GM21737 (cell line): ENCODE measurements around the gene NOXRED1.

Experiments
- ATAC-seq: cut with Tn5 transposase; IDR thresholded peaks from one replicate; pipeline ENCODE4 v1.9.1; 2021; ENCODE audit warnings: mild to moderate bottlenecking, moderate library complexity; ENCODE audit not compliant: unreplicated experiment

The NOXRED1 gene

DNA sequence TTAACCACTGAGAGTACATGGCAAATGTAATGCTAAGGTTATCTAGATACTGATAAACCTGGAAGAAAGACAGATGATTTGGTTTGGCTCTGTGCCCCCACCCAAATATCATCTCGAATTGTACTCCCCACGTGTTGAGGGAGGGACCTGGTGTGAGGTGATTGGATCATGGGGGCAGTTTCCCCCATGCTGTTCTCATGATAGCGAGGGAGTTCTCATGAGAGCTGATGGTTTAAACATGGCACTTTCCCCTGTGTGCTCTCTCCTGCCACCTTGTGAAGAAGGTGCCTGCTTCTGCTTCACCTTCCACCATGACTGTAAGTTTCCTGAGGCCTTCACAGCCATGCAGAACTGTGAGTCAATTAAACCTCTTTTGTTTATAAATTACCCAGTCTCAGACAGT, 14.2 kb downstream of the NOXRED1 start:
- ATAC-seq, result no peak

DNA sequence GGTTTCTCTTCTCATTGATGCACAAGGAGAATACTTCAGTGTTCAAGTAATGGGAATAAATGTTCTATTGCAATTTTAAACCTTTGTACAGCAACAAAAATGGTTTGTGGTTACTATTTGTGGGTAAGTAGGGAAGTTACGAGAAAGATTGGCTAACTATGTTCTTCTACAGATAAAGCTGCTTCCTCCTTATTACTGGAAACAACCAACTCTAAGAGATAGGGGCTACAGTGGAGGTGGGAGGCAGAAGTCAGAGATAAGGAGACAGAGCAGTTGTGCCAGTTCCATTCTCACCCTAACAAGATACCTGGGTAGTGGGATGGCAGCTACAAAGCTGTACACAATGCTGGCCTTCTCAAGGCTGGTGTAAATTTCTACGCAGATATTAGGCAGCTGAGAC, 16.2 kb downstream of the NOXRED1 start:
- no peak for ATAC-seq

DNA sequence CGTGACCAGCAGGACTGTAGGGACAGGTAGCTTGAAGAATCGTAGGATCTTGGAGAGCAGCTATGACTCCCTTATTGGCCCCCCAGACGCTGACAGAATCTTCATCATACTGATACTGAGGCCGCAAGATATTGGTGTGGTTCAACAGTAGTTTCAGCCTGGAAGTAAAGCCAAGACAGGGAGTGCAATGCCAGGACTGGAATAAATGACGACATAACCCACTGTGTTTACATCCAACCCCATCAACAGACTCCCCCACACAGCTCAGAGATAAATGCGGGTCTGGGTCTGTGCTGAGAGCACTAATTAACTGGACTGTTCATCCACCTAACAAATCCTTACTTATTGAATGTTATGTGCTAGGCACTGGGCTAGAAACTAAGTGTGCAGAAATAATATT, 16.6 kb downstream of the NOXRED1 start:
- ATAC-seq, result no peak

DNA sequence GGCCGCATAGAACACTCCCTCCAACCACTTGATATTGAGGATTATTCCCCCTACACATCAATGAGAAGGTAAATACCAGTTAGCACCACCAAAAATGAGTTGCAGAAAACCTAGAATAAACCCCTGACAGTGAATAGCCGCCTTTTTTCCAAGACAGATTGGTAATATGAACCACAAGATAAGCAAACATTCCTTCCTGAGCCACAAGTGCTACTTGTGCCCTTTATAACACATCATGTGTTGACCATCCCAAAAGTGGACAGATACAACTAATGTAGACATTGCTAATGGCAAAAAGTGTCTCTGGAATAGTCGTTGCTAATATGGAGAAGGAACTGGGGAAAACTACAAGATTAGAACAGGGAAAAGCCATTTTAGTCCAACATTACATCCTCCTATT, 17.2 kb downstream of the NOXRED1 start:
- ATAC-seq, result no peak

DNA sequence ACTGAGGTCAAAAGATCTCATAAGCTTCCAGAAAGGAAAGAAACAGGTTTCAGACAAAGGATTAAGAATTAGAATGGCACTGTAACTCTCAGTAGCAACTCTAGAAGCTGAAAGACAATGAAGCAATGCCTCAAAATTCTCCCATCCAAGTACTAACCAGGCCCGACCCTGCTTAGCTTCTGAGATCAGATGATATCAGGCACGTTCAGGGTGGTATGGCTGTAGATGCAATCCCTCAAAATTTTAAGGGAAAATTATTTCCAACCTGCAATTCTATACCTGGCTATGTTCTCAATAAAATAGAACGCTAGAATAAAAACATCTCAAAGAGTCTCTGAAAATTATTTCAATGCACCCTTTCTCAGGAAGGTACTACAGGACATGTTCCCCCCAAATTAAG, 19.6 kb downstream of the NOXRED1 start:
- ATAC-seq, result no peak

DNA sequence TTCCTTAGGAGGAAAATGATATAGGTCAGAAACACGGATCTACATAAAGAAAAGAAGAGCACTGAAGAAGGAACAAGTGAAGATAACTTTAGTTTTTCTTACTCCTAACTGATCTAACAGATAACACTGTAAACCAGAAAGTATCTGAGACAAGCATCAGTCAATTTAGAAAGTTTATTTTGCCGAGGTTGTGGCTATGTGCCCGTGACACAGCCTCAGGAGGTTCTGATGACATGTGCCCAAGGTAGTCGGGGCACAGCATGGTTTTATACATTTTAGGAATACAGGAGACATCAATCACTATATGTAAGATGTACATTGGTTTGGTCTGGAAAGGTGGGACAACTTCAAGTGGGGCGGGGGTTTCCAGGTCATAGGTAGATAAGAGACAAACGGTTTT, 23.1 kb downstream of the NOXRED1 start:
- no peak for ATAC-seq

DNA sequence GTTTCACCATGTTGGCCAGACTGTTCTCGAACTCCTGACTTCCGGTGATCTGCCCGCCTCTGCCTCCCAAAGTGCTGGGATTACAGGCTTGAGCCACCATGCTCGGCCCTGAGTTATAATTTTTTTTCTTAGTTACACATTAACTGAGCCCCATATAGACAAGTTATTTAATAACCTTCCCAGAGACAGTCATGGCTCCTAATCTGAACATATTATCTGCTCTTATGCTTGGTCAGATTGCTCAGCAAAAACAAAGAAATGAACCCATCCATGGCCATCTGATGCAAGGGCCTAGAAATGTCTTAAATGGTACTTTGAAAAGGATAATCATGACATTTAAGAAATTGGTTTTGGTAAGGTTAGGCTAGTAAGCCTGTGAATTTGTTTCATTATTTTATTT, 33.1 kb downstream of the NOXRED1 start:
- ATAC-seq, result no peak

DNA sequence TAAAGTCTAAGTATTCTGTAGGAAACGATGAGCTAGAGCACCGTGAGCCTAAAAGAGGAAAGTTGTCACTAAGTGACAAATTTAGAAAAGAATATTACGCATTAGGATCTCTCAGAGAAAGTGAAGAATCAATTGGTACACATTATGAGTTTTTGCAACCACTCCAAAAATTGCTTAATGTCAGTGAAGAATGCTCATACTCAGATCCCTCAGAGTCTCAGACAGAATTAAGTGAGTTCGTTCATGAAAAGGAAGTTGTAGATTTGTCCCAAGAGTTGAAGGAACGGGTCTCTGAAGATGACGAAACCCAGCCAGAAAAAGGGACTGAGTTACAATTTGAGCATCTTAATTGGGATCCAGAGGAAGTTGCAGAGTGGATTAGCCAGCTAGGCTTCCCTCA, 44.6 kb downstream of the NOXRED1 start:
- ATAC-seq, result no peak

DNA sequence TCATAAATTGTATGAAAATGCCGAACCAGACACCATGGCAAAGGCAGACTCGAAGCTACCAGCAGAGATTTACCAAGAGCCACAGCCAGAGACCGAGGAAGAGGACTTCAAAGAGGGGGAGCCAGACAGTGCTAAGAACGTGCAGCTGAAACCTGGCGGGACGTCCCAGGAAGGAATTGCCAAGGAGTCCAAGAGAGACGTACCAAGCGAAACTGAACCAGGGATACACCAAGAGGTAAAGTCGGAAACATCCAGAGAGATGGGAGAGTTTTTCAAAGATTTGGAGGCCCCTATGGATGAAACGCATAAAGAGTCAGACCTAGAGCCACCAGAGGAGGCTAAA, 45.9 kb downstream of the NOXRED1 start:
- ATAC-seq, result no peak

DNA sequence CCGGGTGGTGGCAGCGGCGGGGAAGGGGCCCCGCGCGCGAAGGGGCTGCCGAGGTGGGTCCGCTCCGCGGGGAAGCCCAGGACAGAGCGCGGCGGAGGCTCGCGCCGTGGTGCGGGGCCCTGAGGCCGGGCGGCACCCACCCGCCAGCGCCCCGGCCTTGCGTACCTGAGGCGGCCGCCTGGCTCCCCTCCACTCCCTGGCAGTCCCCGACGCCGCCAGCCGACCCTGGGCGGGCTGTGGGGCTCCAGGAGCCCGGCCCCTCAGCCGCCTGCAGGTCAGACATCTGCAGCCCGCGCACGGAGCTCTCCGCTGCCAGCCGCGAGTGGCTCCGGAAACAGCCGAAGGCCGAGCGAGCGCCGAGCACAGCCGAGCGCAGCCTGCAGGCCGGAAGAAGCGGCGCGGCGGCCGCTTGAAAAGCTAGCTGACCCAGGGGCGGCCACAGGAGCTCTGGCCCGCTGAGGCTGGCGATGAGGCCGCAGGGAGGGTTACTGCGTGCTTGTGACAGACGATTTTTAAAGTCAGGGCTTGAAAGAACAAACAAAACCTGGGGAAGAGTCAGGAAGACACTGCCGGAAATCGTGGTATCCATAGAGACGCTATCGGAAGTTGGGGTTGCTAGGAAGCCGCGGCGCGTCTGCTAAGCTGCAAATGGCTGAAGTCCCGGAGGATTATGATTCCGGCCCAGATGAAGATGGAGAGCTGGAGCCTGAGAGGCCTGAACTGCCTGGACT, 46.4 kb downstream of the NOXRED1 start, which contains the start of the genes SAMD15 and TMED8:
Gene SAMD15 (plus strand): TSS at position 609 of the 731 bp plus-strand sequence. CDS start 40 bp downstream, at position 649.
Gene TMED8 (minus strand): TSS at position 324 of the 731 bp plus-strand sequence. CDS start 41 bp downstream, at position 283.
- ATAC-seq, result peak; percentile 75

DNA sequence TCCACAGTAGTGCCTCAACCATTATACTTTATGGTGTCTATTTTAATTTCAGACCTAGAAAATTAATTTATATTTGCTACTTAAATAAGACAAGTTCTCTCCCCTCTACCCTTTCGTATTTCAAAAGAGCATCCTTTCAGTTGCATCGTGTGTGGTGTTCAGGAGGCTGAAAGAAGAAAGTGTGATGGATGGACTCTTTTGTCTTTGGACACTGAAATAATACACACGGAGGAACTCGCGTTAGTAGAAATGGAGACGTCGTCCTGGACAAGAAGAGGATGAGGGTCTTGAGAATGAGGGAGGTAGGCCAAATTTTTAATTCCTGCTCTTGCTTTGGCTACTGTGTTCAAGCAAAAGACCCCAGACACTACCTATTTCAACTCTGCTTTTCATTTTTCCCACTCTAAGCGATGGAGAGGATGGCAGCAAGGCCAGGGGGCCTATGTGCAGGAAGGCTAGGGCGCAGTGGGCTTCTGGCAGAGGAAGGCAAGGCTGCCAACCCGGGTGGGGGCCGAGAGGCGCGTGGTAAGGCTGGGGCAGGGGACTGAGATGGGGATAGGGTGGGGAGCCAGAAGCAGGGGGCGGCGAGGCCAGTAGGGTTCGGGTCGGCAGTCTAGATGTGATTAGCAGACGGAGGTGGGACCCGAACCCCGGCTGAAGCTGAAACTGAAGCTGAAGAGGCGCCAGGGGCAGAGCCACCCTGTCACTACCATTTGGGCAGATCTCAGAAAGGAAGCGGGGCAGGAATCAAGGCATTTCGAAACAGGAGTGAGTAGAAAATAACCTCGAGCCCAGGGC, 47.2 kb downstream of the NOXRED1 start:
- peak; percentile 22 for ATAC-seq

DNA sequence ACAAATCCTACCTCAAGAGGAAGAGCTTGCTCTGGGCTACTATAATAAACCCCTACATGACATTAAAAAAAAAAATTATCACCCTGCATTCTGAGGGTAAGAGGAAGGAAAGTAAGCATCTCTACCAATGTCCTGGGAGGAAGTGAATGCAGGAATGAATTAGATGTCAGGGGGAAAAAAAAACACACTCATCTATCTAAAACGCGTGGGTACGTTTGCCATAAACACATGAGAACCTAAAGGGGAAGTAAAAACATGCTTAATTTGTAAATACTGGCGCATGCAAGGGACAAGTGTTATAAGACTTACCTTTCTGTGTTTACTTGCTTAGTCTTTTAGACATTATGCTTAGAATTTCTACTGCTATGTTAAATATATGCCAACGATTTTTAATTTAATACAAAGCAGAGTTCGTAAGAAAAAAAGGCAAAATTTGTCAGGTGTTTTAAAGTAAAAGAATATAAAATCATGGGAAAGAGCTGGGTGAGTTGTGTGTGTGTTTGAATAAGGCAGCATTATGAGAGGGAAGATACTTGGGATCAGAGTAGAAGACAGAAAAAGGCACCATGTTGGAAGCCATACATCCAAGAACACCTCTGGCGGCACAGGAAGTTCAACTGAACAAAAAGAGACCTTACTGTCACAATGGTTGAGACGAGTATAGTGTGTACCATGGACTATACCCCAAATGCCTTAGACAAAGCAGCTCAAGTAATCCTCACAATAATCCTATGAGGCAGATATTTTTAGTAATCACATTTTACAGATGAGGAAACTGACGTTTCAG, 48.0 kb downstream of the NOXRED1 start:
- no peak for ATAC-seq

DNA sequence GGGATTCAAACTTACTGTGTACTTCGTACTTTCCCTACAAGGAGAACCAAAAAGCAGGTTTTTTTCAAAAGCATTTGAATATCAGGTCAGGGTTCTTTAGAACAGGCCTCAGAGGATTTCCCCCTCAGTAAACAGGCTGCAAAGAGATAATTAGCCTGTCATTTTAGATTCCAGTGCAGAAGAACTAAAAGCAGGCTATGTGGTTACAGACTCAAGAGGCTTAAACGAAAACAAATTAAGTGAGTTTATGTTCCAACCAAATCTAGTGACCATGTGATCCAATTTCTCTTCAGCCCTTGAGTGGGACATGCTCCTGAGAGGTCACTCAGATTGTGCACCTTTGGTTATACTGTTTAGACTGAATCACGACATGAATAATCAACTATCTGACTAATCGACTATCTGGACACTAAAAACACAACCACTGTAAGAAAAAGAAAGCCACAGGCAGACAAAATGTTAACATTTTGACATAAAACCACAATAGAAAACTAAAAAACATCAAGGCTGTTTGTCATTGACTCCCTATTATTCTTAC, 51.0 kb downstream of the NOXRED1 start:
- ATAC-seq, result peak; percentile 45

DNA sequence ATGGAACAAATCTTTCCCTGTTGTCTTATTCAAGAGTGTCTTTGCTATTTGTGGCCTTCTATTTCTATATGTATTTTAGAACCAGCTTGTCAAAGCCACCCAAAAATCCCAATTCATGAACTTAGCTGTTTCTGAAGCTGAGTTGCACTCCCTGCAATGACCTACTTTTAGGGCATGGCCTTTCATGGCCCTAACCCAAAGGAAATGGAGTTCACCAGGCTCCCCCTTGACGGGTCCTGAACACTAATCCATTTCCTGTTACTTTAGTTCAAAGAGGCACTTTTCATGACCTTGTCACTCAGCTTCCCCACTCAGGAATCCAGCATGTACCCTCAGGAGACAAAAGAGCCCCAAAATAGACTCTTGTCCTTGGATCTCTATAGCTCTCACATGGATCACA, 54.0 kb downstream of the NOXRED1 start:
- no peak for ATAC-seq

DNA sequence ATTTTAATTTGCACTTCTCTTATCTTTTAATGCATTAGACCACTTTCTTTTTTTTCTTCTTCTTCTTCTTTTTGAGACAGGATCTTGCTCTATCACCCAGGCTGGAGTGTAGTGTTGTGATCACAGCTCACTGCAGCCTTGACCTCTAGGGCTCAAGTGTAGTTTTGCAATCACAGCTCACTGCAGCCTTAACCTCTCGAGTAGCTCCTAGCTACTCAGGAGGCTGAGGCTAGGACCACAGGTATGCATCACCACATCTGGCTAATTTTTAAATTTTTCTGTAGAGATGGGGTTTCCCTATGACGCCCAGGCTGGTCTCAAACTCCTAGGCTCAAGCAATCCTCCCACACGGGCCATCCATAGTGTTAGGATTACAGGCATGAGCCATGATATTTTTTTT, 59.2 kb downstream of the NOXRED1 start:
- no peak for ATAC-seq

DNA sequence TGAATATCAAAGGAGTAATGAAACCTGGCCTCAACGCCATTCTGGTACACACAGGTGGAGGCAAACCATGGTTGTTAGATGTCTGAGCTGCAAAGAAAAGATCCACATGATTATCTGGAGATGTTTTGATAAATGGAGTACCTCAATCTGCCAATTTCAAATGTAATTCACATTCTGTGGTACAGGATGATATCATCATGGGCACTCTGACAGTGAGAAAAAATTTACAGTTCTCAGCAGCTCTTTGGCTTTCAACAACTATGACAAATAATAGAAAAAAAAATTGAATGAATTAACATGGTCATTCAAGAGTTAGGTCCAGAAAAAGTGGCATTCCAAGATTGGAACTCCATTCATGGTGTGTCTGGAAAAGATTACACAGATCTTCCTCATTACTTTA, 63.7 kb downstream of the NOXRED1 start:
- no peak for ATAC-seq

DNA sequence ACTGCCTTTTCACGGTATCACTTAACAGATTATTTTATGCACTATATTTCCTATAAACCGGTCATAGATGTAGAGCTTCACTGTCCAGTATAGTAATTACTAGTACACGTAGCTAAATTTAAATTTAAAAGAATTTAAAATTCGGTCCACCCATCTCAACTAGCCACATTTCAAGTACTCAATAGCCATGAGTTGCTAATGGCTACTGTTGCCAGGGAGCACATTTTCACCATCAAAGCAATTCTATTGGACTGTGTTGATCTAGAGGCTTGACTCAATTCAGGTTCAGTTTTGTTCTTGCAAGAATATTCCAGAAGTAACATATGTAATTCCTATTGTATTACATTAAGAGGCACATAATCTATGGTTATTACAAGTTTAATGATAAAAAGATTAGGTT, 66.4 kb downstream of the NOXRED1 start:
- no peak for ATAC-seq

DNA sequence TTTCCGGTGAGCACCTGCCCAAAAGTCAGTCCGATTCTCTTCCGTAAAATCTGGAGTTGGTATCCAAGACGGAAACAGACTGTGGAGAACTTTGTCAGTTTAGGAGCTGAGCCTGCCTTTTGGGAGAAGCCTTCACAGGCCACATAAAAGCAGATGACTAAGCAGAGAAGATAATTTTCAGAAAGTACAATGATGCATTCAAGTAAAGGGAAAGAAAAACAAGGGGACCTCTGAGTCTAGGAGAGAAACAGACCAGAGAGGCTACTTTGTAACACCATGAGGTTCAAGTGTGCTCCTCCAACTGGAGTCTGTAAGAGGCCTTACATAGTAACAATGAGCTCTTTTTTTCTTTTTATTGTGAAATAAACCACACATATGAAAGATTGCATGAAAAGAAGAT, 67.5 kb downstream of the NOXRED1 start:
- no peak for ATAC-seq

DNA sequence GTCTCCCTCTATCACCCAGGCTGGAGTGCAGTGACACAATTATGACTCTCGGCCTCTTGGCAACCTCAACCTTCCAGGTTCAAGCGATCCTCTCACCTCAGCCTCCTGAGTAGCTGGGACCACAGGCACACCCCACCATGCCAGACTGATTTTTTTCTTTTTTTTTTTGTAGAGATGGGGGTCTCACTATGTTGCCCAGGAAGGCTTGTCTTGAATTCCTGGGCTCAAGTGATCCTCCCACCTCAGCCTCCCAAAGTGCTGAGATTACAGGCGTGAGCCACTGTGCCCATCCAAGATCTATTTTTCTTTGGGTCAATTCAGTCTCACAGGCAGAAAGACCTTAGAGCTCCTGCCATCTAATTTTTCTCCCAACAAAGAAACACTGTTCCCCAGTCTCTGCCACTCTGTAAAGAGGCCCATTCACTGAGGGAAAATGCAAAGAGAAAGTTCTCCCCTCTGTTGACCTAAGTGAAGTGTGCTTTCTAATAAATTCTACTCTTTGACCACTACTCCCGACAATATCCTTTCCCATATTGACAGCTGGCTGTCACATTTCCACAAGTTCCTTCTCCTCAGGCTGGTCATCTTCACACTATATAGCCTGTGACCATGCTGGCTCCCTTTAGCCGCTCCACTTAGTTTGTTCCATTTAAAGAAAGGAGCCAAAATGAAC, 69.7 kb downstream of the NOXRED1 start:
- ATAC-seq, result no peak

DNA sequence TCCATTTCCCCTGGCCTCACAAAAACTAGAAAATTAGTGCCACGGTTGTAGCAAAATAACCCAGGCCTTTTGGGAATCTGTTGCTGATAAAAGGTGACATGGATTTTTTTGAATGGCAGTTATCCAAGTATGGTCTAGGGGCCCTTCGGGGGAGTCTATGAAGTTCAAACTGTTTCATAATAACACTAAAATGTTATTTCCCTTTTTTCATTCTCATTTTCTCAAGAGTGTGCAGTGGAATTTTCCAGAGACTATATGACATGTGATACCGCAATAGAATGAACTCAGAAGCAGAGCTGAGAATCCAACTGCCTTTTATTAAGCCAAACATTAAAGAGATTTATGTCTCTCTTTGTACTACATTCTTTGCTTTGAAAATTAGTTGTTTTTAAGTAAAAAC, 75.6 kb downstream of the NOXRED1 start:
- ATAC-seq, result no peak

DNA sequence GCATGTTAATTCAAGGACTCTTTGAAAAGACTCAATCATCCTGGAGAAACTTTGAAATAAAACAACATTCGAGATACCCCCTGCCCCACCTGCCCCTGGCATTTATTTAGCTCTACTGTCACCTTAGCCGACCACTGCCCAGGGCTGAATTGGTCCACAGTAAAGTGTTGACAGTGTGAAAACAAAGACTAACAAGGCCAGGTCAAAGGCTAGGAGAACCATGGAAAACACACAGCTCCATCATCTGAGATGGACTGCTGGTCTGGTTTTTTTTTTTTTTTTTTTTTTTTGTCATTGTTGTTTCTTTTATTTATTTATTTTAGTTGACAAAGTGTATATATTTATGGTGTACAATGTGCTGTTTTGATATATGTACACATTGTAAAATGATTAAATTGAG, 76.8 kb downstream of the NOXRED1 start:
- ATAC-seq, result no peak
